ENCODE measurements around the gene UBTD1. TPM values are rescaled to one million over a fixed set of nuclear protein-coding genes. Genes with fewer than 3 reads are reported as not detected.

Gene UBTD1
- total and polyA plus RNA-seq, 7 donors = 16.0 to 59.2 (median 39.2) TPM

- 74 to 86% (median 76%) methylated on average over 6 of the region's 6 CpGs for WGBS, 3 donors
- Histone ChIP-seq H3K36me3 (ENCODE audit: insufficient read depth in 1 of 2, low read depth in 1 of 2) (no peaks in the 10 kb centered on the region), H3K4me1 (peaks cover 4% of the 10 kb centered on the region), H3K27me3 (ENCODE audit: insufficient read depth in 3 of 3, low read length in 2 of 3) (no peaks in the 10 kb centered on the region), H3K9me3 (no peaks in the 10 kb centered on the region), H3K27ac (no peak overlapping the region), H3K4me3 (no peak overlapping the region)
- ATAC-seq (peak in 1 of 4 donors; percentile 1), DNase-seq (no peak)
- intact Hi-C loops (cut with DNase I) = no loop called here
- TF ChIP-seq, protein P1, sequence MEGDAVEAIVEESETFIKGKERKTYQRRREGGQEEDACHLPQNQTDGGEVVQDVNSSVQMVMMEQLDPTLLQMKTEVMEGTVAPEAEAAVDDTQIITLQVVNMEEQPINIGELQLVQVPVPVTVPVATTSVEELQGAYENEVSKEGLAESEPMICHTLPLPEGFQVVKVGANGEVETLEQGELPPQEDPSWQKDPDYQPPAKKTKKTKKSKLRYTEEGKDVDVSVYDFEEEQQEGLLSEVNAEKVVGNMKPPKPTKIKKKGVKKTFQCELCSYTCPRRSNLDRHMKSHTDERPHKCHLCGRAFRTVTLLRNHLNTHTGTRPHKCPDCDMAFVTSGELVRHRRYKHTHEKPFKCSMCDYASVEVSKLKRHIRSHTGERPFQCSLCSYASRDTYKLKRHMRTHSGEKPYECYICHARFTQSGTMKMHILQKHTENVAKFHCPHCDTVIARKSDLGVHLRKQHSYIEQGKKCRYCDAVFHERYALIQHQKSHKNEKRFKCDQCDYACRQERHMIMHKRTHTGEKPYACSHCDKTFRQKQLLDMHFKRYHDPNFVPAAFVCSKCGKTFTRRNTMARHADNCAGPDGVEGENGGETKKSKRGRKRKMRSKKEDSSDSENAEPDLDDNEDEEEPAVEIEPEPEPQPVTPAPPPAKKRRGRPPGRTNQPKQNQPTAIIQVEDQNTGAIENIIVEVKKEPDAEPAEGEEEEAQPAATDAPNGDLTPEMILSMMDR (IDR thresholded peaks at IDR 0.05) = no peak
These were observed 35.2 kb downstream of the UBTD1 start for GRCh38 chr10:97533888-97534287.

GRCh38 chr10:97534746-97535367, 36.1 kb downstream of the UBTD1 start:
- Histone ChIP-seq H3K27me3 (ENCODE audit: insufficient read depth in 3 of 3, low read length in 2 of 3) (no peaks in the 10 kb centered on the region), H3K9me3 (no peaks in the 10 kb centered on the region), H3K36me3 (ENCODE audit: insufficient read depth in 1 of 2, low read depth in 1 of 2) (no peaks in the 10 kb centered on the region), H3K4me1 (peaks cover 6% of the 10 kb centered on the region), H3K4me3 (no peak overlapping the region), H3K27ac (no peak overlapping the region)
- TF ChIP-seq, protein P1 (IDR thresholded peaks at IDR 0.05) = peak; percentile 40
- WGBS, 3 donors = 78 to 87% (median 80%) methylated on average over 6 of the region's 6 CpGs
- intact Hi-C loops (cut with DNase I) = no loop called here
- ATAC-seq (peak; percentile 55 to 77 (median 58)), DNase-seq (peak; percentile 51 to 75)

DNA sequence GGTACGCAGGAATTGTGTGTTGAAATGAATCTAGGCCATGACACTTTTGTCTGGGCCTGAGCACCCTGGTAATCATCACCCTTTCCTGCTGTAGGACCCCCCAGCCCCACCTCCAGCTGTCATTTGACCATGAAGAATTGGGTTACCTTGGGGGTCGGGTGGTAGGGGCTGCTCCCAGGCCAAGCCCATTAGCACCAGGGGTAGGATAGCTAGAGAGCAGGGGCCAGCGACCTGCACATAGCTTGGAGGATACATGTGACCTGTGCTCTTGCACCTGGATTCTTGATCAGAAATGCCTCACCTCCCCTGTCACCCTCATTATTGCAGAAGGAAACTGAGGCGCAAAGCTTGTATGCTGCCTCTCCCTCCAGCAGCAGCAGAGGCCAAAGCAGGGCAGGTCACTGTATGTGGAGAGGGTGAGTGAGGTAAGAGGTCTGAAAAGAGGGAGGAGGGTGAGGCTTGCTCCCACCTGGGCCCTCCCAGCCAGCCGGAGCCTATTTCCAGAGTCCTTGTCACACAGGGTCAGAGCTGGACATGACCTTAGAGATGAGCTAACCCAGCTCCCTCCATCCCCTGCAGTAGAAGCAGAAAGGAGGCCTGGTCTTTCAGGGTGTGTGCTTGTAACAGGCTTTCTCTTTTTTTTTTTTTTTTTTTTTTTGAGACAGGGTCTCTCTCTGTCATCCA, 38.6 kb downstream of the UBTD1 start:
- ATAC-seq (no peak), DNase-seq (no peak)
- TF ChIP-seq, protein P1 (IDR thresholded peaks at IDR 0.05) = no peak
- no peak overlapping the region for H3K27ac ChIP-seq
- no peaks in the 10 kb centered on the region for H3K27me3 ChIP-seq (ENCODE audit: insufficient read depth in 3 of 3, low read length in 2 of 3)
- no peaks in the 10 kb centered on the region for H3K9me3 ChIP-seq
- 87 to 96% (median 92%) methylated on average over 5 of the region's 5 CpGs for WGBS, 3 donors
- H3K36me3 ChIP-seq (ENCODE audit: insufficient read depth in 1 of 2, low read depth in 1 of 2) = no peaks in the 10 kb centered on the region
- peaks cover 30% of the 10 kb centered on the region for H3K4me1 ChIP-seq
- H3K4me3 ChIP-seq = no peak overlapping the region
- intact Hi-C loops (cut with DNase I) = no loop called here

- no peak overlapping the region for H3K27ac ChIP-seq
- WGBS, 3 donors = 35 to 53% (median 40%) methylated on average over 4 of the region's 4 CpGs
- DNase-seq (no peak), ATAC-seq (no peak)
- no peak overlapping the region for H3K4me3 ChIP-seq
- no peaks in the 10 kb centered on the region for H3K9me3 ChIP-seq
- H3K27me3 ChIP-seq (ENCODE audit: insufficient read depth in 3 of 3, low read length in 2 of 3) = no peaks in the 10 kb centered on the region
- TF ChIP-seq, protein P1 (IDR thresholded peaks at IDR 0.05) = no peak
- H3K4me1 ChIP-seq = peaks cover 37% of the 10 kb centered on the region
- intact Hi-C loops (cut with DNase I) = no loop called here
- H3K36me3 ChIP-seq (ENCODE audit: insufficient read depth in 1 of 2, low read depth in 1 of 2) = no peaks in the 10 kb centered on the region
These were observed 39.7 kb downstream of the UBTD1 start for GRCh38 chr10:97538411-97538810.

Data from psoas muscle (tissue), 8 donors.